Mononuclear cell (primary cell): Measurements from ENCODE around the gene PSMC3. TPM values are rescaled to one million over a fixed set of nuclear protein-coding genes. Genes with fewer than 3 reads are reported as not detected.

ENCODE experiments used
- H3K27me3 ChIP-seq: 2 replicates; pipeline ENCODE4 v1.6.0; 2011; ENCODE audit warnings: low read length, control low read depth; ENCODE audit not compliant: insufficient read depth
- H3K4me1 ChIP-seq: 2 replicates; pipeline ENCODE4 v1.5.1; 2011; ENCODE audit warnings: mild to moderate bottlenecking, low read length, control low read depth; ENCODE audit not compliant: insufficient read depth
- H3K4me3 ChIP-seq: 2 replicates; pipeline ENCODE4 v1.5.1; 2011; ENCODE audit warnings: mild to moderate bottlenecking, low read length, moderate library complexity
- H3K9me3 ChIP-seq: 2 replicates; pipeline ENCODE4 v1.5.1; 2011; ENCODE audit warnings: low read depth, mild to moderate bottlenecking, control low read depth, low read length
- total RNA-seq: library from RNA; depleted of rRNA; stranded (reverse); fragments of >200 nt; gene quantifications from one replicate; pipeline ENCODE4 v1.2.3, GENCODE V29; 2012

The PSMC3 gene
- total RNA-seq, 1 donor: 48.7 TPM

DNA sequence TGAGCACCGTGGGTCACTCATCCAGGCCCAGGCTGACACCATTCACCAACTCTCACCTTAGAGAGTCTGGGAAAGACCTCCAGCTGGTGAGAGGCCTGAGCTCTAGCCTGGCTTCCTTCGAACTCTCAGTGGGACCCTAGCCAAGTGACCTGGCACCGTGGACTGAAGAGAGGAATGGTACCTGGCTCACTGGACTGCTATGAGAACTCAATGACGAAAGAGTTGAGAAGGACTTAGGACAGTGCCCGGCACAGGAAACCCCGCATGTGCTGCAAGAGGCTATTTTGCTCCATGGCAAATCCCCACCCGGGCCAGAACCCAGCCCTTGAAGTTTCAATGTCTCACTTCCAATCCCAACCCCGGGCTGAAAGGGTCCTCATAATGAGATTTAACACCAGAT, 23.3 kb upstream of the PSMC3 start:
- no peaks in the 10 kb centered on the region for H3K9me3 ChIP-seq
- no peaks in the 10 kb centered on the region for H3K27me3 ChIP-seq
- H3K4me3 ChIP-seq: no peak overlapping the region
- no peaks in the 10 kb centered on the region for H3K4me1 ChIP-seq

DNA sequence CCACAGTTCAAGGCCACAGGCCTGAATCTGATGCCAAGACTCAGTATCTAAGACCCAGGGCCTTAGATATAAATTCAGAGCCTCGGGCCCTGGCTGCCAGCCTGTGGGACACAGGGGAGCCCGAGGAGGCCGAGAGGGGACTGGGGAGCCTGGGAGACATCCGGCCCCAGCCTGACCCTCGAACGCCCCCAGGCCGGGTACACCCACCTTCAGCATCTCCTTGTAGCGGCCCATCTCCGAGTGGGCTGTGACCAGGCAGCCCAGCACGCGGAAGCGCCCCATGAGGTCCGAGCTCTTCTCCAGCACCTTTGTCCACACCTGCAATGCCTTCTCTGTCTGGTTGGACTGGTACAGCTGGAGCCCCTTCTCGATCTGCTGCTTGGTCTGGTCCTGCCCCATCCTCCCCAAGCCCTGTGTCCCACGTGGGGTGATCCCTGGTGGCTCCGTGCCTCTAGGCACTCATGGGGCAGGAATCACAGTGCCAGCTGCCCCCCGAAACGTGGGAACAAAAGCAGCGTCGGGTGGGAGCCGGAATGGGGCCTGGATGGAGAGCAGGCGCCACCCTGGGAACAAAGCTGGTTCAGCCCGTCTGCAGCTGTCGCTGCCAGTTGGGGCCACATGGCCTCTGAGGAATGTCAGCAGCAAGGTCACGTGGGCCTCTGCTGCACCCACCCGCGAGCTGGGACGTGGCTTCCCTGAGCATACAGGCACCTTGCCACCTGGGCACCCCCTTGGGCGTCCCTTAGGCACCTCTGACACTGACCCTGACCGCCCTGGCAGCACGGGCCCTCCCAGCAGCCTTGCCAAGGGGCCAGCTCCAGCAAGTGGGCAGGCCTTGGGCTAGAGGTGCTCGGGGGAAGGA, 22.6 kb upstream of the PSMC3 start, which contains the start of gene RAPSN:
TSS of gene RAPSN (minus strand) at position 571 of the 862 bp plus-strand sequence. CDS start at position 399, 172 bp downstream.
- Histone ChIP-seq H3K27me3 (no peaks in the 10 kb centered on the region), H3K4me1 (no peaks in the 10 kb centered on the region), H3K4me3 (no peak within 1 kb of the TSS), H3K9me3 (no peaks in the 10 kb centered on the region)

DNA sequence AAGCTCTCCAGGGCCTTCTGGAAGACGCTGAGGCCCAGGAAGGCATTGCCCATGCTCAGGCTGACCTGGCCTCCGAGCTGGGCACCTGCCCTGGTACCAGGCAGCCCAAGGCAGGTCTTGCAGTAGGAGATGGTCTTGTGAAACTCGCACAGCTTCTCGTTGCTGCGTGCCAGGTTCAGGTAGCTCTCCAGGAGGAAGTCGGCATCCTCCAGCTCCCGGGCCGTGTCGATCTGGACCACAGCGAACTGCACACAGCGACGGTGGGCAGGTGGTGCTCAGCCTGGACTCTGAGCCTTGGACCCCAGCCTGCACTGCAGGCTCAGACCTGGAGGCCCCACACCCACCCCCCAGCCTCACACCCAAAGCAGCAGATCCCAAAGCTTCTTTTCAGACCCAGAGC, 21.7 kb upstream of the PSMC3 start:
- Histone ChIP-seq H3K27me3 (no peaks in the 10 kb centered on the region), H3K4me3 (no peak overlapping the region), H3K9me3 (no peaks in the 10 kb centered on the region), H3K4me1 (no peaks in the 10 kb centered on the region)

DNA sequence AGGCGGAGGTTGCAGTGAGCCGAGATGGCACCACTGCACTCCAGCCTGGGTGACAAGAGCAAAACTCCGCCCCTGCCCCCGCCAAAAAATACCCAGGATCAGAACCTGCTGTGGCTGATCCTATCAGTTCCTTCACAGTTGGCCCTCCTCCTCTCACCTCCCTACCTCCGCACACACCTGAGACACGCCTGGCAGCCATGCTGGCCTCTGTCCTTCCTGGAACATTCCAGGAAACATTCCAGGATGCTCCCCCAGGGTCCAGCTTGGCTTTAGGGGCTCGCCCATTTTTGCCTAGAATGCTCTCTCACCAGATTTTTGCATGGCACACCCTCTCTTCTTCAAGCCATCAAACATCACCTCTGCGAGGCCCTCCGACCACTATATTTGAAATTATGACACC, 20.6 kb upstream of the PSMC3 start:
- H3K4me1 ChIP-seq: no peaks in the 10 kb centered on the region
- H3K9me3 ChIP-seq: no peaks in the 10 kb centered on the region
- H3K4me3 ChIP-seq: no peak overlapping the region
- no peaks in the 10 kb centered on the region for H3K27me3 ChIP-seq

DNA sequence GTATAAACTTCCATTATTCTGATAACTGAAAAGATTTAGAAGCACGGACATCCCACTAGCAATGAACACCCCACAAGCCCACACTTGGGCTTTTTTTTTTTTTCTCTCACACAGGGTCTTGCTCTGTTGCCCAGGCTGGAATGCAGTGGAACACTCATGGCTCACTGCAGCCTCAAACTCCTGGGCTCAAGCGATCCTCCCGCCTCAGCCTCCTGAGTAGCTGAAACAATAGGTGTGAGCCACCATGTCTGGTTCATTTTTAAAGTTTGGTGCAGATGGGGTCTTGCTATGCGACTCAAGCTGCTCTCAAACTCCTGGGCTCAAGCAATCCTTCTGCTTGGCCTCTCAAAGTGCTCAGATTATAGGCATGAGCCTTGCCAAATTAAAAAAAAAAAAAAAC, 19.6 kb upstream of the PSMC3 start:
- Histone ChIP-seq H3K4me1 (no peaks in the 10 kb centered on the region), H3K4me3 (no peak overlapping the region), H3K9me3 (no peaks in the 10 kb centered on the region), H3K27me3 (no peaks in the 10 kb centered on the region)

DNA sequence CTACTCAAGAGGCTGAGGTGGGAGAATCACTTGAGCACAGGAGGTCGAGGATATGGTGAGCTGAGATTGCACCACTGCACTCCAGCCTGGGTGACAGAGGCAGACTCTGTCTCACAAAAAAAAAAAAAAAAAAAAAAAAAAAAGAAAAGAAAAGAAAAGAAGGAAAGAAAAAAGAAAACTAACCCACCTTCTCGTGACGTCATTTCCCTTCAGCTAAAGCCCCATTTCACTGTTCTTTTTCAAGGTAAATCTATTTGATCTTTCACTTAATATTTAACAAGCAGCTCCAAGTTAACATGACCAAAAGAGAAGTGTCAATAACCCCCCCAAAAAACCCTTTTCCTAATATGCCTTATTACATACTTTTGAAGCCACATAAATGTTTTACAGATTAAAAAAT, 17.6 kb upstream of the PSMC3 start:
- Histone ChIP-seq H3K9me3 (no peaks in the 10 kb centered on the region), H3K4me1 (no peaks in the 10 kb centered on the region), H3K4me3 (no peak overlapping the region), H3K27me3 (no peaks in the 10 kb centered on the region)

DNA sequence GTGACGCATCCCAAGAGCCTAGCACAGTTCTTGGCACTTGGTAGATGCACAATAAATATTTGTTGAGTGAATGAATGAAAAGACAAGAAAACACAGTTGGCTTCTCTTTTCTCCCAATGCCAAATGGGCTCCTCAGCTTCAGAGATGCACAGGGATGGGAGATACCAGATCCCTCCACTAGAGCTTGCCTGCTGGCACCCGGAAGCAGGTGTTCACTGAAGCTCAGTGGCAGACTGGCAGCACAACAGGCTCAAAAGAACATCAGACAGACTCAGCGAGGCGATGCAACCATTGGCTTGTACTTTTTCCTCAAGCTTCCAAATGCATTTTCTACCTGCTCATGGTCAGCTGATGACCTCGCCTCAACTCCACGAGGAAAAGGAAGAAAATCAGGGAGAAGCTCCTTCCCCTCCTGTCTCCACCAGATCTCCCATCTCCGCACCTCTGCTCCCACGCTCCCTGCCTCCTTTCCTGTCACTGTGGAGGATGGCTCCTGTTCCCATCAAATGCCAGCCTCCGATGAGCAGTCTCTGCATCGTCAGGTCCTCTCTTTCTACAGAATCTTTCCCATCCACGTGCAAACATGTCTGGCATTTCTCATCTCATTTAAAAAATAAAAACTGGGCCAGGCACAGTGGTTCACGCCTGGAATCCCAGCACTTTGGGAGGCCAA, 16.9 kb upstream of the PSMC3 start:
- Histone ChIP-seq H3K4me3 (no peak overlapping the region), H3K27me3 (no peaks in the 10 kb centered on the region), H3K4me1 (no peaks in the 10 kb centered on the region), H3K9me3 (no peaks in the 10 kb centered on the region)

DNA sequence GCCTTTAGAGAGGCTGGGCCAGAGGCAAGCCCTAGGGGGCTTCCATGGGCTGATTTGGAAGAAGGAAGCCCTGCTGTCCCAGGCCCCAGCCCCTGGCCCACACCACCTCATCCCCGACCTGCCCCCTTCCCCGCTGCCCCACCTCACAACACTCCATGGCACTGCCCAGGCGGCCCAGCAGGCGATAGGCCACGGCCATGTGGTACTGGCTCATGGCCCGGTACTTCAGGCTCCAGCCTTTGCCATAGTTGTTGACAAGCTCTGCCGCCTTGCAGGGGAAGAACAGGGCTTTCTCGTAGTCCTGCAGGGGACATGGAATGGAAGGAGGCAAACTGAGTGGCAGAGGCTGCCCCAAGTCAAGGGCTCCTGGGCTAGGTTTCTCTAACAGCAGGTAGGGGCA, 16.3 kb upstream of the PSMC3 start:
- no peaks in the 10 kb centered on the region for H3K4me1 ChIP-seq
- H3K27me3 ChIP-seq: no peaks in the 10 kb centered on the region
- H3K9me3 ChIP-seq: no peaks in the 10 kb centered on the region
- H3K4me3 ChIP-seq: no peak overlapping the region

DNA sequence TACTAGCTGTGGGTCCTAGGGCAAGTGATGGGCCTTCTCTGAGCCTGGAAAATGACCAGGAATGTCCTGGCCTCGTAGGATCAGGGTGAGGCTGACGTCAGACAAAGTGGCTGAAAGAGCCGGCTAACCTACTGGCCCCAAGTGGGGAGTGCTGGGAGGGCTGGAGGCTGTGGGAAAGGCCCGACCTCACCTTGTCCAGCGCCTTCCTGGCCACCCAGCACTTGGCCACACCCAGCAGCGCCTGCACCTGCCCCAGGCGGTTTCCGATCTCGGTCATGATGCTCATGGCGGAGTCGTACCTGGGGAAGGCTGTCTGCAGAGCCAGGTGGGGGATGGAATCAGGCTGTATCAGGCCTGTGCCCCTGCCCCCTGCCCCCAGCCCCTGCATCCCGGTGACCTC, 15.2 kb upstream of the PSMC3 start:
- H3K4me1 ChIP-seq: no peaks in the 10 kb centered on the region
- H3K27me3 ChIP-seq: no peaks in the 10 kb centered on the region
- no peaks in the 10 kb centered on the region for H3K9me3 ChIP-seq
- H3K4me3 ChIP-seq: no peak overlapping the region

DNA sequence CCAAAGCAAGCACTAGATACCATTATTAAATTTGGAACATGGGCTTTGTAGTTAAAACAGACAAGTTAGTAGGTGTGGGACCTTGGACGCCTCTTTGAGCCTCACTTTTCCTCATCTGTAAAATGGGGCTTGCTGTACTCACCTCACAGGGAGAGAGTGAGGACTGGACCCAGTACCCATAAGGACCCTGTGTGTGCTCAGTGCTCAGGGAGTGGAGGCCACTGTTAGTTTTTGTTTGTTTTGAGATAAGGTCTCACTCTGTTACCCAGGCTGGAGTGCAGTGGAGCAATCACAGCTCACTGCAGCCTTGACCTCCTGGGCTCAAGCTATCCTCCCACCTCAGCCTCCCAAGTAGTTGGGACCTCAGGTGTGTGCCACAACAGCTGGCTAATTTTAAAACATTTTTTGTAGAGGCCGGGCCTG, 13.8 kb upstream of the PSMC3 start:
- H3K4me1 ChIP-seq: no peaks in the 10 kb centered on the region
- H3K4me3 ChIP-seq: no peak overlapping the region
- H3K9me3 ChIP-seq: no peaks in the 10 kb centered on the region
- no peaks in the 10 kb centered on the region for H3K27me3 ChIP-seq

DNA sequence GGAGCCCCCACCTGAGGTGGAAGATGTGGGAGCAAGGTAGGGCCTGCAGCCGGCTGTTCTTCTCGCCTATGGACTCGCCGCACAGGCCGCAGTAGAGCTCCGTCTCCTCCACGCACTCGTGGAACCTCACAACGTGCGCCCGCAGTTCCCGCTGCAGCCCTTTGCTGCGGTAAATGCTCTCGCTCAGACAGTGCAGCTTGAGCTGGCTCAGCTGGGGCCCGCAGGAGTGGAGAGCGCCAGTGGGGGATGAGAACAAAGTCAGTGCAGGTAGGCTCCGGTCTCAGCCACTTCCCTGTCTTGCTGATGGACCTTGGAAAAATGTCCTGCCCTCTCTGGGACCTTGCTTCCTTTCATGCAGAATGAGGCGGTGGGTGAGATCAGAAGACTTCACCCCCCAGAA, 12.5 kb upstream of the PSMC3 start:
- H3K9me3 ChIP-seq: no peaks in the 10 kb centered on the region
- H3K4me1 ChIP-seq: no peaks in the 10 kb centered on the region
- no peaks in the 10 kb centered on the region for H3K27me3 ChIP-seq
- H3K4me3 ChIP-seq: no peak overlapping the region

DNA sequence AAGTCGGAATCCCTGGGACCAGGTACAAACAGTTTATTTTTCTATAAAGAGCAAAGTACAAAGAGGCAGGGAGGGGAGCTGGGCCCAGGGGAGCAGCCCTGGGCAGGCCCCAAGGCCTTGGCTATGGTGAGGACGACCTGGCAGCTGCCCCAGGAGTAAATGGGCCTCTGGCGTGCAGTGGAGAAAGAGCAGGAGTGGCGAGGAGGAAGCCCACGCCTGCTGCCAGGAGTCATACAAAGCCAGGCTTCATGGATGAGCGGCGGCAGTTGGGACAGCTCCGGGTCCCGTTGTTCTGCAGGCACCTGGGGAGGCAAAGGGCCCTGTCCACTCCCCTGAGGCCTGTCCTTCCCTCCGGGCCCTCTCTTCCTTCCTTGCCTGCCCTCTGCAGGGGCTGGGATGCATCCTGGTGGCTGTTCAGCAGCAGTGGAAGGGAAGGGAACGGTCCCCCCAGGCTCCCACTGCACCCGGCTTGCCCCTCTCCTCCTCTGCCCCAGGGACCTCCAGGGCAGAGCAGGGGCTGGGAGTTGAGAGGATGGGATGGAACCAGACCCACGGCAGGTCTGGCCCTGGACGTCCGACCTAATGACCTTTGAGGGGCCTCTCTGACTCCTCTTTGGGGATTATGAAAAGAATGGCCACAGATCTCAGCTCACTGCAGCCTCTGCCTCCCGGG, 11.6 kb upstream of the PSMC3 start:
- H3K4me3 ChIP-seq: no peak overlapping the region
- H3K9me3 ChIP-seq: no peaks in the 10 kb centered on the region
- H3K27me3 ChIP-seq: no peaks in the 10 kb centered on the region
- H3K4me1 ChIP-seq: no peaks in the 10 kb centered on the region

DNA sequence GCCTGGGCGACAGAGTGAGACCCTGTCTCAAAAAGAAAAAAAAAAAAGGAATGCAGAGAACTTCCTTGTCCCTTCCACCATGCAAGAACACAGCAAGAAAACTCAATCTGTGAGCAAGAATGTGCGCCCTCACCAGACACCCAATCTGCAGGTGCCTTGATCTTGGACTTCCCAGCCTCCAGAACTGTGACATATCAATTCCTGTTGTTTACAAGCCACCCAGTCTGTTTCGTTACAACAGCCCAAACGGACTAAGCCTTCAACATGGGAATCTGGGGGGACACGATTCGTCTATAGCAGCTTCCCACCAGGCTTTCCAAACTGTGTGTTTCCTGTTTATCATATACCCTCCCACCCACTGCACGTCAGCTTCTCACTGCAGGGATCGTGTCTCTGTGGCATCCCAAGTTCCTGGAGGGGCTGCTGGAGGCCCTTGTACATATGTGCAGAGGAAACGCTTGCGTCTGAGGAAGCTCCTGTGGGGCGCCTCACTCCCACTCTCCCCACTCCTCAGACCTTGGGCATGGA, 11.0 kb upstream of the PSMC3 start:
- Histone ChIP-seq H3K27me3 (no peaks in the 10 kb centered on the region), H3K4me1 (no peaks in the 10 kb centered on the region), H3K4me3 (no peak overlapping the region), H3K9me3 (no peaks in the 10 kb centered on the region)

DNA sequence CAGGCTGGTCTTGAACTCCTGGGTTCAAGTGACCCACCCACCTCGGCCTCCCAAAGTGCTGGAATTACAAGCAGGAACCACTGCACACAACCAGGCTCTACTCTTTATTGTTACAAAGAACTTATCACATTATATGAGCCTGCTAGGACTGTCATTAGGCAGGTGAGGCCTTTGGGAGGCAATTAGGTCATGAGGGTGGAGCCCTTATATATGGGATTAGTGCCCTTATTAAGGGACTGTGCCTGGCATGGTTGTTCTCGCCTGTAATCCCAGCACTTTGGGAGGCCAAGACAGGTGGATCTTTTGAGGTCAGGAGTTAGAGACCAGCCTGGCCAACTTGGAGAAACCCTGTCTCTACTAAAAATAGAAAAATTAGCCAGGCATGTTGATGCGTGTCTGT, 10.5 kb upstream of the PSMC3 start:
- H3K9me3 ChIP-seq: no peaks in the 10 kb centered on the region
- no peaks in the 10 kb centered on the region for H3K4me1 ChIP-seq
- no peaks in the 10 kb centered on the region for H3K27me3 ChIP-seq
- H3K4me3 ChIP-seq: no peak overlapping the region

DNA sequence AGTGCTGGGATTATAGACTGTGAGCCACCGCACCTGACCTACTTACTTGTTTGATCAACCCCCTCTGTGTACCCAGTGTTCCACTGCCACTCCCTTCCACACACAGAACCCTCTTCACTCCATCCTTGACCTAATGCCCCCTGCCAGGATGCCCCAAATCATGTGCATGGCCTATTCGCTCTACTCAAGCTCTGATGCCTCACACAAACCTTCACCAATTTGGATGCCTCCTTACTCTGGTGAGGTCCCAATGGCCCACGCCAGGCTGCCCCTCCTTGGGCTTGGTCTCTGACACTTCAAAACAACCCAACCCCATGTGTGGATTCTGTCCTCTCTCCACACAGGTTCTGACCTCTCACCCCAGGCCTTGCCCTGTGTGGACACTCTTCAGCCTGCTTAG, 9.4 kb upstream of the PSMC3 start:
- Histone ChIP-seq H3K4me1 (no peaks in the 10 kb centered on the region), H3K27me3 (no peaks in the 10 kb centered on the region), H3K4me3 (no peak overlapping the region), H3K9me3 (no peaks in the 10 kb centered on the region)
